ENCODE data around the gene PFKFB4. TPM values are rescaled to one million over a fixed set of nuclear protein-coding genes. Genes with fewer than 3 reads are reported as not detected.

The PFKFB4 gene
- total RNA-seq, 1 donor from 2014 or later: 19.2 TPM

DNA sequence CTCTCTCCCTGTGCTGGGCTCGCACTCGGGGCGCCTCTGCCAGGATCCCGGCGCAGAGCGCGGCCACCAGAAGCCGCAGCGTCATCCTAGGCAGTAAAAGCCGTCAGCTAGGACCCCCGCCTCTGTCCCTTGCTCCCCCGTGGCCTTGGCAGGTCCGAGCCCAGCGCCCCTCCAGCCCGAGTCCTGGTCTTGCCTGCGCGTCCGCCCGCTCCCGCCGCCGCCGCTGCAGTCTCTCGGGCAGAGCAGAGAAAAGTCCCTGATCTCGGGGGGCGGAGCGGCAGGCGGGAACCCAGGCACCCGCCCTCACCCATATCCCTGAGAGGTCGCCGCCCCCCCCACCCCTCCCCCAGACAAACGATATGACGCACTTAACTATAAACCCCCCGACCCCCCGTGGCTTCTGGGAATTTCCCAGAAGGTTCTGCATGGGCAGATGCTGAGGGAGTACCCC is 38.5 kb upstream of the PFKFB4 start, which contains the start of gene COL7A1:
TSS of gene COL7A1 (minus strand) at position 255 of the 451 bp plus-strand sequence. CDS start at position 85, 170 bp downstream.
- Mint-ChIP-seq H3K36me3 (ENCODE audit: low read depth) (peaks cover 7% of the 10 kb centered on the region), H3K4me3 (peak within 1 kb of the TSS; percentile 57), H3K4me1 (peaks cover 17% of the 10 kb centered on the region), H3K27ac (ENCODE audit: unreplicated experiment) (peak within 1 kb of the TSS; percentile 8), H3K9me3 (no peaks in the 10 kb centered on the region), H3K27me3 (ENCODE audit: low read depth) (peaks cover 2% of the 10 kb centered on the region)
- TF ChIP-seq, protein P1, sequence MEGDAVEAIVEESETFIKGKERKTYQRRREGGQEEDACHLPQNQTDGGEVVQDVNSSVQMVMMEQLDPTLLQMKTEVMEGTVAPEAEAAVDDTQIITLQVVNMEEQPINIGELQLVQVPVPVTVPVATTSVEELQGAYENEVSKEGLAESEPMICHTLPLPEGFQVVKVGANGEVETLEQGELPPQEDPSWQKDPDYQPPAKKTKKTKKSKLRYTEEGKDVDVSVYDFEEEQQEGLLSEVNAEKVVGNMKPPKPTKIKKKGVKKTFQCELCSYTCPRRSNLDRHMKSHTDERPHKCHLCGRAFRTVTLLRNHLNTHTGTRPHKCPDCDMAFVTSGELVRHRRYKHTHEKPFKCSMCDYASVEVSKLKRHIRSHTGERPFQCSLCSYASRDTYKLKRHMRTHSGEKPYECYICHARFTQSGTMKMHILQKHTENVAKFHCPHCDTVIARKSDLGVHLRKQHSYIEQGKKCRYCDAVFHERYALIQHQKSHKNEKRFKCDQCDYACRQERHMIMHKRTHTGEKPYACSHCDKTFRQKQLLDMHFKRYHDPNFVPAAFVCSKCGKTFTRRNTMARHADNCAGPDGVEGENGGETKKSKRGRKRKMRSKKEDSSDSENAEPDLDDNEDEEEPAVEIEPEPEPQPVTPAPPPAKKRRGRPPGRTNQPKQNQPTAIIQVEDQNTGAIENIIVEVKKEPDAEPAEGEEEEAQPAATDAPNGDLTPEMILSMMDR (conservative IDR thresholded peaks at IDR 0.05): no peak
- DNase-seq (ENCODE audit: low read depth, low spot score): no peak

DNA sequence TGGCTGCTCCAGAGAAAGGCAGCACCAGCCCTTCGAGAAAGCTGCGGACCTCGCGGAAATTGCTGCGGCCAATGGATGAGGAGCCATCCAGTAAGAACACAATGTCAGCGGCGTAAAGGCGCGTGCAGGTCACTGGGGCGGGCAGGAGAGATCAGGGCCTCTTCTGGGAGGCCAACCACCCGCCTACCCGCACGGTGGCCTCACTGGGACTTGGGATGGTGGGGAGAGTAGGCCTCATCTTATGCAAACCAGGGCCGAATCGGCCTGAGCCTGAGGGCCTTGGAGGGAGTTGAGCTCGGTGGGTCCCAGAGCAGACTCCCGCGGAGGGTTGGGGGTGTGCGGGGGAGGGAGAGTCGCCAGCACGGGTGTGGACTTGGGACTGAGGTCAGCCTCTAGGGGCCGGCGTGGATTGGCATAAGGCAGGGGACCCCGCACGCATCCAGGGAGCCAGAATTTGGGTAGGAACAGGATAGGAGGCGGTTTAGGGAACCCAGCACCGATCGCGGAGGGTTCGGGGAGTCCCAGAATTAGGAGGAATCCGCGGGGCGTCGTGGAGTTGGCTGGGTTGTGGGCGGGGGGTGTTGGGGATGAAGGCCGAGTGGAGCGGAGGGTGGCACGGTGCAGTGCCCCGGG is 37.9 kb upstream of the PFKFB4 start:
- TF ChIP-seq, protein P1 (conservative IDR thresholded peaks at IDR 0.05): no peak
- Mint-ChIP-seq H3K4me3 (no peak overlapping the region), H3K9me3 (no peaks in the 10 kb centered on the region), H3K36me3 (ENCODE audit: low read depth) (peaks cover 7% of the 10 kb centered on the region), H3K4me1 (peaks cover 17% of the 10 kb centered on the region), H3K27ac (ENCODE audit: unreplicated experiment) (no peak overlapping the region), H3K27me3 (ENCODE audit: low read depth) (peaks cover 2% of the 10 kb centered on the region)
- DNase-seq (ENCODE audit: low read depth, low spot score): no peak

DNA sequence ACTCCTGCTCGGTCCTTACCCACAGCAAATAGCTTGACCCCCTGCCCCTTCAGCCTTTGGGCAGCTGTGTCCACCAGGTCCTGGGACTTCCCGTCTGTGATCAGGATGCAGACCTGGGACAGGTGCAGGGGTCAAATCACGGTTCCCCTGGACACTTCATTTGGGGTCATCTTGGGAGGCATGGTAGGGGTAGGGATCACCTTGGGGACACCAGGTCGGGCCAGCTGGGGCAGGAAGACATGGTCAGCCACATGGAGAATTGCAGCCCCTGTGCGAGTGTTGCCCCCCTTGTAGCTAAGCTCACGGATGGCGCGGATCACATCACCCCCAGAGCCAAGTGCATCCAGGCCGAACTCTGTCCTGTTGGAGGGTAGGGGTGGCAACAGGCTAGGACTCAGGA is 36.7 kb upstream of the PFKFB4 start:
- Mint-ChIP-seq H3K9me3 (no peaks in the 10 kb centered on the region), H3K27ac (ENCODE audit: unreplicated experiment) (no peak overlapping the region), H3K4me1 (peaks cover 17% of the 10 kb centered on the region), H3K4me3 (no peak overlapping the region), H3K36me3 (ENCODE audit: low read depth) (peaks cover 7% of the 10 kb centered on the region), H3K27me3 (ENCODE audit: low read depth) (peaks cover 2% of the 10 kb centered on the region)
- TF ChIP-seq, protein P1 (conservative IDR thresholded peaks at IDR 0.05): no peak
- DNase-seq (ENCODE audit: low read depth, low spot score): no peak

DNA sequence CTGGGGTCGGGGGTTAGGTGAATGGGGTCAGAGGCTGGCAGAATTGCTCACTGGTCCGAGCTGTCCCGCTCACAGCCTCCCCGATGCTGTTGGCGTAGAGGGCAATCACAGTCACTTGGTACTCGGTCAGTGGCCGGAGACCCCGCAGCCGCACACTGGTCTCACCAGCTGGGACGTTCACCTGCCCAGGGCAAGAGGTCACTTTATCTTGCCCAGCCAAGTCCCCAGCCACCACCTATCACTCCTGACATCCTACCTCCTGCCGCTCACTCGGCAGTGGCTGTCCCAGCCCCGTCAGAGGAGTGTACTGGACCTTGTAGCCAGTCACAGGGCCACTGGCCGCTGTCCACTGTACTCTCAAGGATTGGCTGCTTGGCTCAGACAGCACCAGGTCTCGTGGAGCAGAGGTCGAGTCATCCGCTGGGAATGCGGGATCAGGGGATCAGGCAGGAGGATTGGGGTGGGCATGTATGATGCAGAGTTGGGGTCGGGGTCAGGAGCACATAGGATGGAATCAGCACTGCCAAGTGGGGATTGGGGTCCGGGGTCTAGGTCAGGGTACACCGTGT is 36.0 kb upstream of the PFKFB4 start:
- Mint-ChIP-seq H3K27ac (ENCODE audit: unreplicated experiment) (no peak overlapping the region), H3K4me3 (no peak overlapping the region), H3K36me3 (ENCODE audit: low read depth) (peaks cover 7% of the 10 kb centered on the region), H3K4me1 (peaks cover 14% of the 10 kb centered on the region), H3K27me3 (ENCODE audit: low read depth) (peaks cover 2% of the 10 kb centered on the region), H3K9me3 (no peaks in the 10 kb centered on the region)
- no peak for DNase-seq (ENCODE audit: low read depth, low spot score)
- TF ChIP-seq, protein P1 (conservative IDR thresholded peaks at IDR 0.05): no peak

DNA sequence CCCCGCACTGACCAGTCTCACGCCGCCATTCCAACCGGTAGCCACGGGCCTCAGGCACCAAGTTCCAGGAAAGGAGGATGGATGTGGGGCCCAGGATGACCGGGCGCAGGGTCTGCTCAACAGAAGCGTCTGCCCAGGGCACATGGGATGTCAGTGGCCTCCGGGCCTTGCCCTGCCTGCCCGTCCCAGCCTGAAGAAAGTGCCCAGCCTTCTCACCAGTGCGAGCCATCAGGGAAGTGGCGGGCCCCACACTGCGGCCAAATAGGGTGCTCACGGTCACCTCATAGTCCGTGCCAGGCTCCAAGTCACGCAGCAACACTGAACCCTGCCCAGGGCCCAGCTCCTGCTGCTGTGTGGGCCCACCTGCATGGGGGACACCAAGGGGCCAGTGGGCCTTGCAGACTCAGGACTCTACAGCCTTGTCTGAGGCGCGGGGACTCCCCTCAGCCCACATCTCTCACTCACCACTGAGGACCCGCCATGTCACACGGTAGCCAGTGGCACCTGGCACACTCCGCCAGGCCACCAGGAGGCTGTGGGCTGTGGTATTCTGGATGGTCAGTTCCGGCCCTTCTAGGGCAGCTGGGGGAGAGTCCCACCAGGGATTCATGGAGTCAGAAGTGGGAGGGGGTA is 35.4 kb upstream of the PFKFB4 start:
- H3K4me1 Mint-ChIP-seq: peaks cover 8% of the 10 kb centered on the region
- no peak overlapping the region for H3K27ac Mint-ChIP-seq (ENCODE audit: unreplicated experiment)
- peaks cover under 1% of the 10 kb centered on the region for H3K36me3 Mint-ChIP-seq (ENCODE audit: low read depth)
- TF ChIP-seq, protein P1 (conservative IDR thresholded peaks at IDR 0.05): no peak
- H3K4me3 Mint-ChIP-seq: no peak overlapping the region
- no peak for DNase-seq (ENCODE audit: low read depth, low spot score)
- peaks cover 2% of the 10 kb centered on the region for H3K27me3 Mint-ChIP-seq (ENCODE audit: low read depth)
- no peaks in the 10 kb centered on the region for H3K9me3 Mint-ChIP-seq

Data from neural crest cell (in vitro differentiated cells).